GM19438 (cell line): ENCODE measurements around the gene DNER.

Experiments
- ATAC-seq: cut with Tn5 transposase; IDR thresholded peaks from one replicate; pipeline ENCODE4 v1.9.1; 2021; ENCODE audit warnings: low read depth; ENCODE audit not compliant: unreplicated experiment

Gene DNER

DNA sequence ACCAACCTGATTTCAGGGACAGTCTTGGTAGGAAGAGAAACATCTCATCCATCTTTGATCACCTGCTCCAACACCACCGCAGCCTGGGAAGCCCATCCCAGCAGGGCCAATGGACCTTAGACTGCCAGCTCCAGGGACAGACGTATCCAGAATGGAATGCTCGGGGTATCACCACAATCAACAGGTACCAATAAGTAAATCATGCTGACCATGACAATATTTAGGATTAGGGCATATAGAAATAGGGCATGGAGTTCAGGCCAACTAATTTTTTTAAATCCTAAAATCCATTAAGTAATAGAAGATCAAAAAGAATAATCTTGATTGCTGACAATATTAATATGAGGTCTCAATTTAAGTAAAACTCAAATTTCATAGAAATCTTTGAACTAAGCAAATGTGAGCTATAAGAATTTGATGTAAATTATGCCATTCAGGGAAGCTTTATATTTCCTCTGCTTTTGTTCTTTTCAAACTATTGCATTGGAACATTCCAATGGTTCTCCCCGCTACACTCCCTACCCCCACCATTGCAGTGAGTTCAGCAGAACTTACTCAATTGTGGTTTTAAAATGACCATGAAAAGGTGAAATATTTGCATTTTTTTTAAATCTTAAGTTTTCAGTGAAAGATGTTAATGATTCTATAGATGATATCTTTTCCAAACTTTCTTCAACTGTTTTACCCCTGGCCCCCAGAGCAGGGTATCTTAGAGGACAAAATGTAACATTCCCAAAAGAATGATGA is 138.6 kb downstream of the DNER start:
- ATAC-seq, result no peak

- ATAC-seq, result no peak
Observed at GRCh38 chr2:229572507-229573271, 141.7 kb downstream of the DNER start.

DNA sequence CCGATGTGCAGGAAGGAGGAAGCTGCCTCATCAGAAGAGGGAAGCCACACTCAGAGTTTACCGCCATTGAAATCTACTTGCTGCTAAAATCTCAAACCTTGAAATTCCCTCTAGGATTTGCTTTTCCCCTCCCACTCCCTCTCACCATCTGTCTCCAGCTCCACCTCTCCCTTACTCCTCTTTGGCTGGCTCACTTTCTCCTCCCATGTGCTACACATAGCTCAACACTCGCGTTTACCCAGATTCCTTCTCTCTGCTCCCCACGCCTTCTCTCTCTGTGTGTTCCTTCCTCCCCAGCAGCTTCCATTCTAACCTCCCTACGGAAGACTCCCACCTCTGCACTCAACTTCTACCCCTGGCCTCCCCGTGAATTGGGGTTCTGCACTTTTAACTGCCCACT is 143.1 kb downstream of the DNER start:
- ATAC-seq, result no peak

GRCh38 chr2:229566370-229566769 is 148.0 kb downstream of the DNER start:
- ATAC-seq, result no peak

DNA sequence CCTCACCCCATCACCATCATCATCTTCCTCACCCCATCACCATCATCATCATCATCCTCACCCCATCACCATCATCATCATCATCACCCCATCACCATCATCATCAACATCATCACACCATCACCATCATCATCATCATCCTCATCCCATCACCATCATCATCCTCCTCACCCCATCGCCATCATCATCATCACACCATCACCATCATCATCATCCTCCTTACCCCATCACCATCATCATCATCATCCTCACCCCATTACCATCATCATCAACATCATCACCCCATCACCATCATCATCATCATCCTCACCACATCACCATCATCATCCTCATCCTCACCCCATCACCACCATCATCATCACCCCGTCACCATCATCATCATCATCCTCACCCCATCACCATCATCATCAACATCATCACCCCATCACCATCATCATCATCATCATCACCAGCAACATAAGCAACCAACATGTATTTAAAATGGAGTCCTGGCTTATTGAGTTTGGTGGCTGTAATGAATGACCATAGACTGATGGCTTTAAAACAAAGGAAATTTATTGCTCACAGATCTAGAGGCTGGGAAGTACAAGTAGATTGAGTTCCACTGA is 150.0 kb downstream of the DNER start:
- no peak for ATAC-seq

DNA sequence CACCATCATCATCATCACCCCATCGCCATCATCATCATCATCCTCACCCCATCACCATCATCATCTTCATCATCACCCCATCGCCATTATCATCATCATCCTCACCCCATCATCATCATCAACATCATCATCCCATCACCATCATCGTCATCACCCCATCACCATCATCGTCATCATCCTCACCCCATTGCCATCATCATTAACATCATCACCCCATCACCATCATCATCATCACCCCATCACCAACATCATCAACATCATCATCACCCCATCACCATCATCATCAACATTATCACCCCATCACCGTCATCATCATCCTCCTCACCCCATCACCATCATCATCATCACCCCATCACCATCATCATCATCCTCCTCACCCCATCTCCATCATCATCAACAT is 151.0 kb downstream of the DNER start:
- no peak for ATAC-seq

DNA sequence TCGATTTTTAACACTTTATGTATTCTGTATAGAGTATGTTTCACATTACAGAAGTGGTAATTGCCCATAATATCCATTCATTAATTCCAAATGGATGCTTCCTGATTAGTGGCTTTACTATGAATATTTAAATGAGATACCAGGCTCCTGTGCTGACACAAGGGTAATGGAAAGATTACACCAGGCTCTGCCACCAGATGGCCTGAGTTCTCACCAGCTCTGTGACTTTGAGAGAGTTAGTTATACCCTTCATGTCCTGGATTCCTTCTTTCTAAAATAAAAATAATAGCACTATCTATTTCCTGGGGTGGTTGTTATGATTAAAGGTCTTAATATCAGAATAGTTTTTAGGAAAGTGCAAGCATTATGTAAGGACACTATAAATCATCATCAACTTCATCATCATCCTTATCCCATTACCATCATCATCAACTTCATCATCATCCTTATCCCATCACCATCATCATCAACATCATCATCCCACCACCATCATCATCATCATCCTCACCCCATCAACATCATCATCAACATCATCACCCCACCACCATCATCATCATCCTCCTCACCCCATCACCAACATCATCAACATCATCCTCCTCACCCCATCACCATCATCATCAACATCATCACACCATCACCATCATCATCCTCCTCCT is 151.8 kb downstream of the DNER start:
- no peak for ATAC-seq

DNA sequence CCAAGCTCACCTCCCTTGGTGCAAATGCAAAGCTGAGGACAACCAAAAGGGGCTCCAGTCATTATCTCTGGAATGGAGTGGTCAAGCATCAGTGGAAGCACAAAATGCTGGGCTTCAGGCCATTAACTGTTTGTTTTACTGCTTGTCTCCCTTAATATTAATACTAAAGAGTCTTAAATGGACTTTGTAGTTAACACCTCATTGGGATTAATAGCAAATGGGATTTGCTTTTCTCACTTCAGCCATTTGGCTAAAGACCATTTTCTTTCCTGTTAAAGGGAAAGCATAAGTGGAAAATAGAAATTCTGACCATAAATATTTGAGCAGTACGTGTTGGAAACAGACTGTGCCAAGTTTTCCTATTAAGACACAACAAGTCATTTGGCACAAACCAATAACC is 154.4 kb downstream of the DNER start:
- no peak for ATAC-seq

DNA sequence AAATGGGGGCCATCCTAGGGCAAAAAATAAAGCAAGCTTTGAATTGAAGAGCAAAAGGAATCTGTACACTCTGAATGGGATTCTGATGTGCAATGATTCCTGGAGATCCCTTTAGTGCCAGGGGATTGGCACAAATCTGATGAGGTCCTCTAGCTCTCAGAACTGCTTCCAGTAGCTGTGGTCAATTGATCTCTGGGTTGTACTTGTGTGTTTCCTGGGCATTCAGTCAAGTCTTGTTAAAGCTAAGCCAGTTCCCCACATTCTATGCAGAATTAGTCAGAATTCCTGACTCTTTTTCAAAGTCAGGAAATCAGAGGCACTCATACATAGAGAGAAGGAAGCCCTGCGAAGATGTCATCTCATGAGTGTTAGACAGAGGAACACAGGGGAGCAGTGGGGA is 161.3 kb downstream of the DNER start:
- no peak for ATAC-seq

- ATAC-seq, result no peak
Observed at GRCh38 chr2:229543176-229543873, 171.0 kb downstream of the DNER start.

- no peak for ATAC-seq
Observed at GRCh38 chr2:229539628-229540027, 174.7 kb downstream of the DNER start.

GRCh38 chr2:229531594-229531993 is 182.8 kb downstream of the DNER start:
- ATAC-seq, result no peak

DNA sequence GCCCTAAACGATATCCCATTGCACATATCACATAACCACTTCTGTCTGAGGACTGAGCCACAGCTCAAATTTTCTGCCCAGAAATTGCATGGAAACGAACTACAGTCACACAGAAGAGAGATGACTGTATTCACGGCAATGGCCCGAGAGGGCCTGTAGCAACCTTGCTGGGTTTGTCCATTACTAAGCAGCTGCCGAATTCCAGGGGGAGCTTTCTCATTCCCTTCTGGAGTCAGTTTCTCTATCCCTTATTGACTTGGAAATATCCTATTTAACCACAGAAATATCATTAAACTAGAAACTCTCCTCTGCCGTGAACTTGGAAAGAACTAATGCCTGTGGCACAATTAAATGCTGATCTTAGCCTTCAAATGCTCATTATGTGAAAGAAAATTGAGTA is 183.9 kb downstream of the DNER start:
- no peak for ATAC-seq

DNA sequence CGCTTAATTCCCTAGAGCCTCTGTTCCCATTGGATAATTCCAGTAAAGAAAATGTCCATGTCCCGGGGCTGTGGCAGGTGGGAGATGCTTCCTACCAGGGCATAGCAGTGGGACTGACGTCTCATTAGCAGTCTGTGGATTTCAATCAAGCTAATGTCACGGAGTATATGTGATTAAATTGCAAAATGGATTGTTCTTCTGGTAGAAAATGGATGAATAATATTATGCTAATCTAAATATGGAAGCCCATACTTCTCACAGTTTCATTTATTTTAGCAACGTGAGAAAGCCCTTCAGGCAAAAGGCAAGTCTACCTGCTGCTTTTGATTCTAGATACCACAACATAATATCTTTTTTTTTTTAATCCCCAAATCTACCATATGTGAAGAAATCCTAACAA is 185.5 kb downstream of the DNER start:
- no peak for ATAC-seq

- no peak for ATAC-seq
Observed at GRCh38 chr2:229526951-229527350, 187.4 kb downstream of the DNER start.

DNA sequence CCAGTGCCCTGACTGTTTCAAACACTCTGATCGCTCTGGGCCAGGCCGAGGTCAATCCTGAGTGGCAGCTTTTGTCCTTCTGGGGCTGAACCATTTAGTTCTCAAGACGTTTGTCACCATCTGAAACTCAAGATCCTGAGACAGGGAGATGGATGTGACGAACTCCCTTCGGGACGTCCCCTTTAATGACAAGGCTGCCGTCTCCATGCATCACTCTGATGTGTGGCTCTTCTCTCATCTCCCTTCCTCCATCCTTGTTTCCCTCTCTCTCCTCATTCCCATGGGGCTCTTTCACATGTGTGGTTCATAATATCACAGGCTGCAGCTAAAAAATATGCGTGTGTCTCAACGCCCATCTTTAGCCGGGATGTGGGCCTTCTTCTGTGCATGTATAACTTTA is 189.6 kb downstream of the DNER start:
- ATAC-seq, result no peak

DNA sequence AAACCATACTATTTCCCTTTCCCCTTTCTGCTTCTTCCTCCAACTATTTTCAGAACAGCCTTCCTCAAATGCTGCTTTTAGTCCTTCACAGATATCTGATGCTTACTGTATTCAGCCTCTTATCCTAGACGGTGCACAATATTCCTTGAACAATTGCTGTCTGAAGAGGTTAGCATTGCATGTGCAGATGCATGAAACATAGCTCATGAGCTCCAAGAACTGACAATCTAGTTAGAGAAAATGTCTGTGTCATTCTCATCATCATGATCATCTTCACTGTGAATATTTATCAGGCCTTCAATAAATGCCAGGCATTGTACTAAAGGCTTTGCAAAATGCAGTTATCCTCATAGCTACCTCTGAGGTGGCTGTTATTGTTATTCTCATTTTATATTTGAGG is 190.7 kb downstream of the DNER start:
- no peak for ATAC-seq

DNA sequence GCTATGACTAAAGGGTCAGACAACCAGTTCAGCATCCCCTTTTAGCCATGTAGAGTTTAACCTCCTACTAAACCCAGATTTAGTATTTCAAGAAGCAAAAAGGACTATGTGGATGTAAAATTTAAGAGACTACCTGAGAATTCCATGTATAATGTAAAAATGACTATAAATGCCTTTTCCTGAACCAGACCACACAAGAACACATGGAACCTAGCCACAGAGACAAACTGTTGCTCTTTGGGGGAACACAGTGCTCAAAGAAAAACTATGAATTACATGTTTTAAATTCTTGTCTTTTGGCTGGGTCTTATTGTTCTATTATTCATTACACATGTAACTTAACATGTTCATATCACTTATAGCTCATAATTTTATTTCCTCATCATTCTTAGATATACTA is 192.8 kb downstream of the DNER start:
- ATAC-seq, result no peak

GRCh38 chr2:229520691-229521096 is 193.7 kb downstream of the DNER start:
- ATAC-seq, result no peak

GRCh38 chr2:229519655-229520430 is 194.5 kb downstream of the DNER start:
- no peak for ATAC-seq
